Activated gamma-delta T cell (primary cell): ENCODE results near the gene DVL3.

Experiments
- DNase-seq: peaks from one replicate; lab custom pipeline; 2025; lab: John Stamatoyannopoulos, UW

The DVL3 gene

DNA sequence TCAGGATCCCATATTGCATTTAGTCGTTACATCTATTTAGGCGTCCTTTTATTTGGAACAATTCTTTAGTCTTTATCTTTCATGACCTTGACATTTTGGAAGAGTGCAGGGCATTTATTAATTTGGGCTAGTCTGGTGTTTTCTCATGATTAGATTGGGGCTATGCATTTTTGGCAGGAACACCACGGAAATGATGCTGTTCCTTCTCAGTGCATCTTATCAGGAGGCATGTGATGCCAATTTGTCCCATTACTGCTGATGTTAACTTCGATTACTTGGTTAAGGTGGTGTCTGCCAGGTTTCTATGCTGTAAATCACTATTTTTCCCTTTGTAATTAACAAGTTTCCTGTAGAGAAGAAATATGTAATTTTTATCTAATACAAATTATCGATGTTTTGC lies 56.1 kb downstream of the DVL3 start:
- no peak for DNase-seq

DNA sequence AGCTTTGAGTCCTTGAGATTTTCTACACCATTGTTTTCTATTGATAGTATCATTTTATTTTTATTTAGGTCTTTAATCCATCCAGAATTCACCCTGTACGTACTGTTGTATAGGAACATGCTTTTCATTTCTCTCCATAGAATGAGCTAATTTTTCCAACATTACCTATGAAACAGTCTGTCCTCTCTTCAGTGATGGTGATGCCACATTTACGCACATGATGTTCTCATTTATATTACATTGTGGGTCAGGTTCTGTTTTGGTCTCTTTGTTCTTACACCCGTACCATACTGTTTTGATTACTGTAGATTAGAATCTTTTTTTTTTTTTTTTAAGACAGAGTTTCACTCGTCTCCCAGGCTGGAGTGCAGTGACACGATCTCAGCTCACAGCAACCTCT lies 56.5 kb downstream of the DVL3 start:
- DNase-seq, result no peak

DNA sequence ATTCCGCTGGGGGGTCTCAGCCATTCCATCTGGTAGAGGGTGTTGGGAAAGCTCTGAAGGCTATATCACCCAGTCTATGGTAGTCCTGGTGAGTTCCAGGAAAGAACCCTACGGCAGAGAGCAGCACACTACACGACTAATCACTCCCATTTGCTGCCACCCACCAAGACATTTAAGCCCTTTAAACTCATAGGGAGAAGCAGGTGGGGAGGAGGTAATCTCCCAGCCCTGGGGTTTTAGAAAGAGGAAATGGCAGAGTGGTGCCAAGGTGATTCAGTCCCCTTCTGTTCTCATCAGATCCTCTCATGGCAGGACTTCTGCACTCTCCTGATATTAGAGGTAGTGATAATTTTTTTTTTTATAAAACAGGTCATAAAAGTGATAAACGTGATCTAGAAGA lies 63.6 kb downstream of the DVL3 start:
- no peak for DNase-seq

DNA sequence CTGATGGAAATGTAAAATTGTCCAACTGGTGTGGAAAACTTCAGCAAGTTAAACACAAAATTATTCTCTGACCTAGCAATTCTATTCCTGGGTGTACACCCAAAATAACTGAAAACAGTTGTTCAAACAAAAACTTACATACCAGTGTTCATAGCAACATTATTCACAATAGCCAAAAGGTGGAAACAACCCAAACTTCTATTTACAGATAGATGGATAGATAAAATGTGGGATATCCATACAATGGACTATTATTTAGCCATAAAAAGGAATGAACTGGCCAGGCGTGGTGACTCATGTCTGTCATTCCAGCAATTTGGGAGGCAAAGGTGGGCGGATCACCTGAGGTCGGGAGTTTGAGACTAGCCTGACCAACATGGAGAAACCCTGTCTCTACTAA lies 67.3 kb downstream of the DVL3 start:
- no peak for DNase-seq
